SK-N-SH (cell line): ENCODE results near the gene CCNI2. TPM values are rescaled to one million over a fixed set of nuclear protein-coding genes. Genes with fewer than 3 reads are reported as not detected.

ENCODE experiments used
- CTCF ChIA-PET: fragments of 300-600, 350-600 bp; formaldehyde crosslinking; extraction: SDS; loops from one replicate; lab custom pipeline; 2021; lab: Yijun Ruan, JAX
- POLR2A ChIA-PET: fragments of 350-600 bp; sonication (Branson Sonifier 250); formaldehyde crosslinking; extraction: SDS; loops from one replicate; lab custom pipeline; 2020; ENCODE audit warnings: antibody characterized with exemption, inconsistent platforms; lab: Yijun Ruan, JAX
- DNase-seq: peaks from one replicate; pipeline ENCODE4 v3.0.0; 2012
- H2AFZ ChIP-seq: fragments of 200-600 bp; sonication (generic); 2 replicates; pipeline ENCODE4 v1.8.1; 2016; ENCODE audit warnings: antibody characterized with exemption, mild to moderate bottlenecking, low read depth
- H3F3A ChIP-seq: fragments of 200-600 bp; sonication (generic); replicated peaks from 2 replicates; pipeline ENCODE3; 2016; ENCODE audit warnings: antibody characterized with exemption, mild to moderate bottlenecking; ENCODE audit not compliant: insufficient read depth
- H3K27ac ChIP-seq, 2 experiments: fragments of 200-500 bp in 1 of 2; fragments of 200-600 bp in 1 of 2; sonication (Bioruptor generic) in 1 of 2; sonication (generic), shearing (Covaris generic) in 1 of 2; 2 replicates each; pipeline versions ENCODE4 v1.5.1 to v1.6.1; 2014 to 2016; ENCODE audit warnings: low read depth in 2 of 2, inconsistent platforms in 1 of 2, low read length in 1 of 2, mild to moderate bottlenecking in 1 of 2, mixed read lengths in 1 of 2
- H3K27me3 ChIP-seq: fragments of 200-600 bp; sonication (generic), shearing (Covaris generic); 2 replicates; pipeline ENCODE4 v1.6.1; 2016; ENCODE audit warnings: mixed run types; ENCODE audit not compliant: insufficient read depth
- H3K36me3 ChIP-seq, 2 experiments: fragments of 200-500 bp in 1 of 2; fragments of 200-600 bp in 1 of 2; sonication (Bioruptor generic) in 1 of 2; sonication (generic) in 1 of 2; replicated peaks in 1 of 2; 2 replicates each; pipeline versions ENCODE3 to v1.5.1; 2014 to 2016; ENCODE audit warnings: low read length in 1 of 2, mild to moderate bottlenecking in 1 of 2; ENCODE audit not compliant: insufficient read depth in 2 of 2, control insufficient read depth in 1 of 2
- H3K4me1 ChIP-seq, 2 experiments: fragments of 200-500 bp in 1 of 2; fragments of 200-600 bp in 1 of 2; sonication (Bioruptor generic) in 1 of 2; sonication (generic), shearing (Covaris generic) in 1 of 2; 2 replicates each; pipeline versions ENCODE4 v1.5.1 to v1.6.1; 2014 to 2016; ENCODE audit warnings: low read depth in 1 of 2, low read length in 1 of 2, mixed run types in 1 of 2; ENCODE audit not compliant: insufficient read depth in 2 of 2, control insufficient read depth in 1 of 2
- H3K4me2 ChIP-seq: fragments of 200-600 bp; sonication (generic), shearing (Covaris generic); 2 replicates; pipeline ENCODE4 v1.6.1; 2017; ENCODE audit warnings: mixed run types
- H3K4me3 ChIP-seq, 2 experiments: fragments of 200-500 bp in 1 of 2; fragments of 200-600 bp in 1 of 2; sonication (Bioruptor generic) in 1 of 2; sonication (generic), shearing (Covaris generic) in 1 of 2; 2 replicates each; pipeline versions ENCODE4 v1.5.1 to v1.8.1; 2014 to 2016; ENCODE audit warnings: low read depth in 2 of 2, inconsistent platforms in 1 of 2, low read length in 1 of 2, mild to moderate bottlenecking in 1 of 2, mixed read lengths in 1 of 2, moderate library complexity in 1 of 2
- H3K79me2 ChIP-seq: fragments of 200-600 bp; sonication (generic); 2 replicates; pipeline ENCODE4 v1.8.1; 2017; ENCODE audit warnings: mild to moderate bottlenecking; ENCODE audit not compliant: insufficient read depth
- H3K9ac ChIP-seq: fragments of 200-600 bp; sonication (generic); 2 replicates; pipeline ENCODE4 v1.6.1; 2017; ENCODE audit warnings: mixed run types
- H3K9me2 ChIP-seq: fragments of 200-600 bp; sonication (generic); 2 replicates; pipeline ENCODE4 v1.6.1; 2017; ENCODE audit warnings: mixed run types
- H3K9me3 ChIP-seq: fragments of 200-600 bp; sonication (generic); 2 replicates; pipeline ENCODE4 v1.6.1; 2017; ENCODE audit warnings: mixed run types, mild to moderate bottlenecking, moderate library complexity
- H4K20me1 ChIP-seq: fragments of 200-600 bp; sonication (generic); 2 replicates; pipeline ENCODE4 v1.6.1; 2017; ENCODE audit warnings: mild to moderate bottlenecking, mixed run types; ENCODE audit not compliant: insufficient read depth
- FOSL2 ChIP-seq: IDR thresholded peaks from 2 replicates; pipeline ENCODE4 v1.4.0; 2012; ENCODE audit warnings: low read depth, mild to moderate bottlenecking, moderate library complexity, borderline replicate concordance
- JUND ChIP-seq: IDR thresholded peaks from 2 replicates; pipeline ENCODE4 v1.4.0; 2012
- RAD21 ChIP-seq: IDR thresholded peaks from 2 replicates; pipeline ENCODE4 v1.6.1; 2012; ENCODE audit warnings: mild to moderate bottlenecking, low read length
- SMC3 ChIP-seq: IDR thresholded peaks from 2 replicates; pipeline ENCODE4 v1.6.1; 2012; ENCODE audit warnings: low read depth, low read length, improper control_type of control experiment
- TAF1 ChIP-seq: IDR thresholded peaks from 2 replicates; pipeline ENCODE4 v1.6.1; 2012; ENCODE audit warnings: low read depth, mild to moderate bottlenecking, low read length, moderate library complexity, borderline replicate concordance
- USF2 ChIP-seq: fragments of 150-350 bp; IDR thresholded peaks from 2 replicates; pipeline ENCODE4 v1.6.1; 2017; ENCODE audit warnings: antibody characterized with exemption, low read length, low read depth, borderline replicate concordance
- WGBS: methylation state at CpG from one replicate; pipeline ENCODE4 v1.1.6; 2017; ENCODE audit warnings: low lambda C conversion rate; 5-methylcytosine and 5-hydroxymethylcytosine counted together
- polyA plus RNA-seq, 3 experiments: library from polyadenylated mRNA; depleted of rRNA; stranded (reverse); fragments of >200 nt; gene quantifications; 2 replicates each; pipeline ENCODE4 v1.2.3, GENCODE V29; 2012
- TF ChIP-seq, protein P1 (sequence below): fragments of 200-600 bp; sonication (generic); IDR thresholded peaks from 2 replicates; pipeline ENCODE4 v1.6.1; 2017; ENCODE audit warnings: antibody characterized with exemption, mild to moderate bottlenecking, moderate library complexity
- TF ChIP-seq, protein P2 (sequence below): IDR thresholded peaks from 2 replicates; pipeline ENCODE4; 2012

CCNI2 gene, protein sequence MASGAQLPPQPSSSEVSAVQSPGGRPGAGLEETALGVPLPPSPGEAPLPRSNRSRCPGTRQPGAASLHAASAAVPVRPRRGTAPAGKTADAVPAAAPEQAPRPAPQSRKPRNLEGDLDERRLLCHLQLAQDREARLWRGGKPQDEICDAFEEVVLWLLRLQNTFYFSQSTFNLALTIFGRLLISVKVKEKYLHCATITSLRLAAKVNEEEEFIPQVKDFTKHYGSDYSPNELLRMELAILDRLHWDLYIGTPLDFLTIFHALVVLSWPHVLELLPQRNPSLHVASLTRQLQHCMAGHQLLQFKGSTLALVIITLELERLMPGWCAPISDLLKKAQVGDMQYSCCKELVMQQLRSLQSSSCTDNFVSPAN
- 0.05 and 0.34 TPM in 2 replicates for polyA plus RNA-seq (2012; rRNA removed)
- polyA plus RNA-seq (2012; cell fraction: cytosol; rRNA removed): 0.06 and 0.16 TPM in 2 replicates
- polyA plus RNA-seq (2012; cell fraction: nucleus; rRNA removed): 0.41 and 0.56 TPM in 2 replicates

GRCh38 chr5:132746954-132747615 is at the start of gene CCNI2:
TSS of gene CCNI2 (plus strand) at chr5:132747426. CDS start at chr5:132747496, 70 bp downstream.
- Histone ChIP-seq H3K36me3 (no peaks in the 10 kb centered on the region), H3K4me3 (peak within 1 kb of the TSS; percentile 49 to 51; a peak in 3 of 4 replicates), H3K4me1 (no peaks in the 10 kb centered on the region; a peak in 1 of 4 replicates), H3K79me2 (no peaks in the 10 kb centered on the region), H3F3A (no peaks in the 10 kb centered on the region), H3K4me2 (peak within 1 kb of the TSS; percentile 68), H3K27ac (no peak within 1 kb of the TSS), H3K9me2 (no peaks in the 10 kb centered on the region), H3K27me3 (no peaks in the 10 kb centered on the region), H2AFZ (peak within 1 kb of the TSS; percentile 74; the same call in 1 of the 2 replicates), H4K20me1 (no peaks in the 10 kb centered on the region), H3K9me3 (no peaks in the 10 kb centered on the region), H3K9ac (no peak within 1 kb of the TSS)
- ChIA-PET POLR2A (interaction anchor here (0.7 kb wide), 1 partner anchor 119 kb away, joined by 3 read pairs; the partner anchor contains the start of genes GDF9 and UQCRQ), CTCF (interaction anchor here (0.6 to 3.3 kb wide), 14 partner anchors 8 to 220 kb away, joined by 3 to 21 read pairs (median 5); partner anchors contain the start of genes KIF3A and SHROOM1)
- DNase-seq: peak; percentile 87
- TF ChIP-seq, protein P1, sequence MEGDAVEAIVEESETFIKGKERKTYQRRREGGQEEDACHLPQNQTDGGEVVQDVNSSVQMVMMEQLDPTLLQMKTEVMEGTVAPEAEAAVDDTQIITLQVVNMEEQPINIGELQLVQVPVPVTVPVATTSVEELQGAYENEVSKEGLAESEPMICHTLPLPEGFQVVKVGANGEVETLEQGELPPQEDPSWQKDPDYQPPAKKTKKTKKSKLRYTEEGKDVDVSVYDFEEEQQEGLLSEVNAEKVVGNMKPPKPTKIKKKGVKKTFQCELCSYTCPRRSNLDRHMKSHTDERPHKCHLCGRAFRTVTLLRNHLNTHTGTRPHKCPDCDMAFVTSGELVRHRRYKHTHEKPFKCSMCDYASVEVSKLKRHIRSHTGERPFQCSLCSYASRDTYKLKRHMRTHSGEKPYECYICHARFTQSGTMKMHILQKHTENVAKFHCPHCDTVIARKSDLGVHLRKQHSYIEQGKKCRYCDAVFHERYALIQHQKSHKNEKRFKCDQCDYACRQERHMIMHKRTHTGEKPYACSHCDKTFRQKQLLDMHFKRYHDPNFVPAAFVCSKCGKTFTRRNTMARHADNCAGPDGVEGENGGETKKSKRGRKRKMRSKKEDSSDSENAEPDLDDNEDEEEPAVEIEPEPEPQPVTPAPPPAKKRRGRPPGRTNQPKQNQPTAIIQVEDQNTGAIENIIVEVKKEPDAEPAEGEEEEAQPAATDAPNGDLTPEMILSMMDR: peak; percentile 54
- 0 out of 2 replicates have a peak, but pooled peaks have one; percentile 16 for TF ChIP-seq SMC3
- no peak for TF ChIP-seq USF2
- peak; percentile 53 for TF ChIP-seq RAD21
- 14% methylated on average over 10 of the region's 59 CpGs for WGBS

DNA sequence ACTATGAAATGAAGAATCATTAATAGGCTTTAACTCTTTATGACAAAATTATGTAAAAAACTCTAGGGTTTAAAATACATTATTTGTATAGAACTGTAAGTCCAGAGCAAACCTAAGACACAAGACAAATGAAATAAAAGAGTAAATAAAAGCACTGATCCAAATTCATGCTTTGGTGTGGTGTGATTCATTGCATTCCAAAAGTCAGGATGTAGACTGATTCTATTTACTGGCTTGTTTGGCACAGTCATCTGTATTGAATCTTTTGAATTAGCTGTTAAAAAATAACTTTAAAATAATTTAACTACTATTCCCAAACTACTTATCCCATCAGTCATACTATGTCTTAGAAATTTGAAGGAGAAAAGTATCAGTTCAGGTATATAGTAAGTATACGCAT is 42.4 kb upstream of the CCNI2 start:
- Histone ChIP-seq H3K27me3 (no peaks in the 10 kb centered on the region), H3K4me1 (no peaks in the 10 kb centered on the region; a peak in 2 of 4 replicates), H3K9ac (no peak overlapping the region), H2AFZ (no peak overlapping the region), H3K79me2 (no peaks in the 10 kb centered on the region), H3K9me2 (no peaks in the 10 kb centered on the region), H3F3A (peaks cover 6% of the 10 kb centered on the region), H3K4me2 (no peak overlapping the region), H3K27ac (peak overlapping the region in 1 of 2 experiments; percentile 34; a peak in 3 of 4 replicates), H3K36me3 (peaks cover 46 to 75% of the 10 kb centered on the region in 2 experiments), H3K9me3 (no peaks in the 10 kb centered on the region), H4K20me1 (no peaks in the 10 kb centered on the region), H3K4me3 (no peak overlapping the region)
- peak; percentile 37; the same call in 1 of the 2 replicates for TF ChIP-seq JUND
- TF ChIP-seq, protein P2, sequence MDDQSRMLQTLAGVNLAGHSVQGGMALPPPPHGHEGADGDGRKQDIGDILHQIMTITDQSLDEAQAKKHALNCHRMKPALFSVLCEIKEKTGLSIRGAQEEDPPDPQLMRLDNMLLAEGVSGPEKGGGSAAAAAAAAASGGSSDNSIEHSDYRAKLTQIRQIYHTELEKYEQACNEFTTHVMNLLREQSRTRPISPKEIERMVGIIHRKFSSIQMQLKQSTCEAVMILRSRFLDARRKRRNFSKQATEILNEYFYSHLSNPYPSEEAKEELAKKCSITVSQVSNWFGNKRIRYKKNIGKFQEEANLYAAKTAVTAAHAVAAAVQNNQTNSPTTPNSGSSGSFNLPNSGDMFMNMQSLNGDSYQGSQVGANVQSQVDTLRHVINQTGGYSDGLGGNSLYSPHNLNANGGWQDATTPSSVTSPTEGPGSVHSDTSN: 0 out of 2 replicates have a peak, but pooled peaks have one; percentile 15
- TF ChIP-seq TAF1: no peak
- peak; percentile 31 for TF ChIP-seq FOSL2
- DNase-seq: no peak
- ChIA-PET POLR2A (no interaction called here), CTCF (interaction anchor here (1.1 to 2.1 kb wide), 3 partner anchors 10 to 125 kb away, joined by 4 to 6 read pairs (median 5); no protein-coding TSS in a partner anchor)
- 86% methylated on average over 1 of the region's 1 CpG for WGBS
